Panc1 (cell line): ENCODE data around the gene CELF2. TPM values are rescaled to one million over a fixed set of nuclear protein-coding genes. Genes with fewer than 3 reads are reported as not detected.

Source experiments
- ATAC-seq: fragments of 200-7000 bp; cut with Tn5 transposase; 2 replicates; pipeline ENCODE4 v1.9.1; 2020; ENCODE audit warnings: mild to moderate bottlenecking, moderate library complexity
- BruUV-seq: library from RNA; stranded (reverse); fragments of 400-500 nt; replicated peaks from 2 replicates; lab custom pipeline; 2021; lab: Mats Ljungman, UMichigan
- CTCF ChIA-PET: fragments of 300-600 bp; sonication (Branson Sonifier 250); formaldehyde crosslinking; loops from one replicate; lab custom pipeline; 2022; ENCODE audit warnings: antibody characterized with exemption; lab: Charles Lee
- POLR2A ChIA-PET: fragments of 300-600 bp; sonication (Branson Sonifier 250); formaldehyde crosslinking; loops from one replicate; lab custom pipeline; 2022; ENCODE audit warnings: antibody characterized with exemption; lab: Charles Lee
- DNase-seq: peaks from one replicate; pipeline ENCODE4 v3.0.0-alpha.2; 2010; ENCODE audit warnings: low read depth, low spot score
- H3K27ac ChIP-seq: 2 replicates; pipeline ENCODE4 v1.5.1; 2011; ENCODE audit warnings: mild to moderate bottlenecking, low read length, inconsistent platforms
- H3K27me3 ChIP-seq: fragments of 200-500 bp; sonication (Bioruptor generic); 2 replicates; pipeline ENCODE4 v1.6.0; 2014; ENCODE audit warnings: low read length, inconsistent platforms; ENCODE audit not compliant: control insufficient read depth, insufficient read depth
- H3K36me3 ChIP-seq: fragments of 200-500 bp; sonication (Bioruptor generic); 2 replicates; pipeline ENCODE4 v1.5.1; 2014; ENCODE audit warnings: inconsistent platforms, mild to moderate bottlenecking, low read length, moderate library complexity; ENCODE audit not compliant: control insufficient read depth, insufficient read depth
- H3K4me1 ChIP-seq: 2 replicates; pipeline ENCODE4 v1.5.1; 2011; ENCODE audit warnings: inconsistent platforms, mild to moderate bottlenecking, low read length, moderate library complexity; ENCODE audit not compliant: control insufficient read depth, insufficient read depth
- H3K4me3 ChIP-seq, 2 experiments: 2 replicates each; pipeline ENCODE4 v1.5.1; 2011 to 2012; ENCODE audit warnings: low read depth in 2 of 2, low read length in 2 of 2, mild to moderate bottlenecking in 2 of 2, inconsistent platforms in 1 of 2, moderate library complexity in 1 of 2
- H3K9me3 ChIP-seq: fragments of 200-500 bp; sonication (Bioruptor generic); 2 replicates; pipeline ENCODE4 v1.5.1; 2014; ENCODE audit warnings: low read depth, mild to moderate bottlenecking, inconsistent platforms, low read length, moderate library complexity; ENCODE audit not compliant: control insufficient read depth, insufficient read depth
- CTCF ChIP-seq: fragments of 450-650 bp; IDR thresholded peaks from 2 replicates; pipeline ENCODE4 v1.5.1; 2017; ENCODE audit warnings: mild to moderate bottlenecking
- POLR2AphosphoS5 ChIP-seq: IDR thresholded peaks from 2 replicates; pipeline ENCODE4 v1.6.1; 2012; ENCODE audit warnings: mild to moderate bottlenecking, low read depth, low read length, moderate library complexity
- REST ChIP-seq, 2 experiments: IDR thresholded peaks; 2 replicates each; pipeline ENCODE4 v1.6.1; 2011 to 2012; ENCODE audit warnings: low read depth in 2 of 2, control low read depth in 1 of 2, low read length in 1 of 2, mild to moderate bottlenecking in 1 of 2, moderate library complexity in 1 of 2; ENCODE audit not compliant: insufficient read depth in 1 of 2
- SIN3A ChIP-seq: IDR thresholded peaks from 2 replicates; pipeline ENCODE4 v1.6.1; 2012; ENCODE audit warnings: low read depth, mild to moderate bottlenecking, low read length, moderate library complexity, borderline replicate concordance; ENCODE audit not compliant: insufficient read depth
- TCF7L2 ChIP-seq: IDR thresholded peaks from 2 replicates; pipeline ENCODE4 v1.6.1; 2011; ENCODE audit warnings: mild to moderate bottlenecking, low read depth, low read length, inconsistent platforms
- in situ Hi-C: cut with HindIII; loops from 2 replicates; pipeline ENCODE4 v1.10.0; 2016; ENCODE audit warnings: low sequenced_read_pairs, low pct_unique_long_range_greater_than_20kb
- intact Hi-C: fragments of 100-400 bp; cut with micrococcal nuclease; formaldehyde crosslinking; loops from one replicate; pipeline ENCODE4 v1.10.0; 2022; ENCODE audit not compliant: unreplicated experiment
- total RNA-seq: library from RNA; stranded (reverse); gene quantifications from one replicate; pipeline ENCODE4 v1.2.1, GENCODE V29; 2021; ENCODE audit not compliant: unreplicated experiment

Gene CELF2
- total RNA-seq, 1 experiment from 2014 or later = 0.44 TPM

- ChIA-PET POLR2A (no interaction called here), CTCF (no interaction called here)
- H3K27me3 ChIP-seq = no peaks in the 10 kb centered on the region
- no TSS peak for BruUV-seq
- no peaks in the 10 kb centered on the region for H3K9me3 ChIP-seq
- no peaks in the 10 kb centered on the region for H3K4me1 ChIP-seq
- H3K36me3 ChIP-seq = no peaks in the 10 kb centered on the region
- no peak for TF ChIP-seq TCF7L2
- TF ChIP-seq REST (IDR thresholded peaks at IDR 0.05; ENCODE audit: insufficient read depth in 1 of 2, low read depth in 2 of 2, low read length in 1 of 2) = no peak
- no peak for TF ChIP-seq POLR2AphosphoS5
- TF ChIP-seq CTCF = no peak
- no peak for TF ChIP-seq SIN3A
- intact Hi-C loops = no loop called here
- no peak overlapping the region for H3K27ac ChIP-seq
- no peak for DNase-seq
- in situ Hi-C loops = no loop called here
- no peak for ATAC-seq
- H3K4me3 ChIP-seq = no peak overlapping the region
These were observed 28.5 kb downstream of the CELF2 start for GRCh38 chr10:11045995-11046775.

- TF ChIP-seq TCF7L2 = no peak
- no peak overlapping the region for H3K4me3 ChIP-seq
- intact Hi-C loops (no loop called here), in situ Hi-C loops (no loop called here)
- no peaks in the 10 kb centered on the region for H3K27me3 ChIP-seq
- H3K36me3 ChIP-seq = no peaks in the 10 kb centered on the region
- DNase-seq (no peak), ATAC-seq (no peak)
- ChIA-PET POLR2A (no interaction called here), CTCF (no interaction called here)
- no peaks in the 10 kb centered on the region for H3K9me3 ChIP-seq
- BruUV-seq = no TSS peak
- no peaks in the 10 kb centered on the region for H3K4me1 ChIP-seq
- H3K27ac ChIP-seq = no peak overlapping the region
These were observed 29.1 kb downstream of the CELF2 start for GRCh38 chr10:11046776-11047160.

- TF ChIP-seq CTCF (no peak), TCF7L2 (no peak), POLR2AphosphoS5 (no peak), SIN3A (no peak), REST (IDR thresholded peaks at IDR 0.05; ENCODE audit: insufficient read depth in 1 of 2, low read depth in 2 of 2, low read length in 1 of 2) (no peak)
- Histone ChIP-seq H3K4me3 (no peak overlapping the region), H3K4me1 (no peaks in the 10 kb centered on the region), H3K27ac (no peak overlapping the region), H3K36me3 (no peaks in the 10 kb centered on the region), H3K27me3 (no peaks in the 10 kb centered on the region), H3K9me3 (no peaks in the 10 kb centered on the region)
- no peak for ATAC-seq
- in situ Hi-C loops (no loop called here), intact Hi-C loops (no loop called here)
- no peak for DNase-seq
- ChIA-PET CTCF (no interaction called here), POLR2A (no interaction called here)
- BruUV-seq = no TSS peak
These were observed 31.1 kb downstream of the CELF2 start for GRCh38 chr10:11048707-11049278.
